HG02610 (cell line): ENCODE results near the gene NCOA7.
"Not testable (repeated sequence)": the region's sequence is repeated elsewhere in the genome, so short reads cannot be mapped to it uniquely, and the experiment has no call there.

Source experiments
- ATAC-seq: cut with Tn5 transposase; IDR thresholded peaks from one replicate; pipeline ENCODE4 v1.9.1; 2021; ENCODE audit warnings: mild to moderate bottlenecking, moderate library complexity; ENCODE audit not compliant: unreplicated experiment

The NCOA7 gene

DNA sequence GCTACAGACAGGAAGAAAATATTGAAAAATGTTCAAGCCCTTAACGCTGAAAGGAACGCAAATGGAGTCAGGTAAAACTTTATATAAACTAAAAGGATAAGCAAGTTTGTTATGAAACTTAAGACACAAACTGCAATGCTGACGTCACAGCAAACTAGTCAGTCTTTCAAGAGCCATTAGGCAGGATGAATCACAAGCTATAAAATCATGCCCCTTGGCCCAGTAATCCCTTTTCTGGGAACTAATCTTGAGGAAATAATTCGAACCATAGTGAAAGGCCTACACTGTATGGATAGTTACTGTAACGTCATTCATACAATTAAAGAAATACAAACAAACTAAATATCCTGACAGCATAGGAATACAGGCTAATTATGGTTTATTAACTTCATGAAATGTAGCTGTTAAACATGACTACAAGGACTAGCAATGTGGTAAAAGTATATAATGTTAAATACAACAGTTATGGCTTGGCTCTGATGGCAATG lies 123.1 kb downstream of the NCOA7 start:
- no peak for ATAC-seq

DNA sequence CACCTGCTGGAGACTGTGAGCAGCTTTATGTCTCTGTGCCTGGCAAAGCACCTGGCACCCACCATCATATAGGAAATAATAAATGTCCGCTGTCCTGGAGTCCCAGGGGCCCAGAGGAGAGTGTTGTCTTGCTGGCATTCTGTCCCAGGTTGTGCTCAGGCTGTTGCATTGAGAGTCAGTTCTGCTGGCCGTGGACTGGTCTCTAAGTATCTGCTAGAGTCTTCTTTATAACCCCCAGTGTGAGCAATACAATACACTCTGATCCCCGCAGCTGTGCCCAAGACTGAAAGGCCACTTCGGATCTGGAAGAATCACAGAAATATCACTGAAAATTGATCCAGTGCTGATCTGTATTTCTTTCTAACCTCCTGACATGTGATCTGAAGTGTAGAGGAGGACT lies 127.5 kb downstream of the NCOA7 start:
- ATAC-seq, result no peak

DNA sequence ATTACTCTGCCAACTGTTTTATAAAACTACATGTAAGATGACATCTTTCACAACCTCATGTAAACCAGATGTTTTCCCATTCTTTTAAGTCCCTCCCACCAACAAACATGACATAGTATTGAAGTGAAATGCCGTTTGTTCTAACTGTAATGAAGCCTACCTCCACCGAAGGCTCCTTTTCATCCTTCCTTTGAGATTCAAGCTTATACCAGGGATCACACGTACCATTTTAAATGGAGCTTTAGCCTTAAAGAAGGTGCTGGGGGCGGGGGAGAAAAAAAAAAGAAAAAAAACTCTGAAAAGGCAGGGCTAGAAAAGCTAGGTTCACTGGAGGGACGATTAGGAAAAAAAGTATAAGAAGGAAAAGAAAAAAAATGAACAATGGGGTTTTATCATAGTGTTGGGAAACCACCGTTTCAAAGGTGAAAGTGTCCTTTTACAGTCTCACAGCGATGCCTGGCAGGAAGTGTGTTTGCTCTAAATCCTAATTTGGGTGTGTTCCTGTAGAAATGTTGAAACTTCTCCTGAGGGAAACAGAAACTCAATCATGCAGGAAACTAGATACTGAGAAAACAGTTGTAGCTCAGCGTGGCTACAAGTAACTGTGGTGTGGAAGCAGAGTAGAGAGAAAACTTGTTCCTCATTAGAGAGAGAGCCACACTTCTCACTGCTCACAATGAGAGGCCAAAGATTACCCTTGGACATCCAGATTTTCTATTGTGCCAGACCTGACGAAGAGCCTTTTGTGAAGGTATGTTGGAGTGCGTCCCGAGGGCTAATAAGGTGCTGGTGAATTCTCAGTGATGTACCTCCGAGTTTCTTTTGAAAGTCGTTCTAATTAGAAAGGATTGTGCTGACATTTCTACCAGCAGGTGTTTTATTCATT lies 128.2 kb downstream of the NCOA7 start:
- ATAC-seq, result peak; percentile 98

DNA sequence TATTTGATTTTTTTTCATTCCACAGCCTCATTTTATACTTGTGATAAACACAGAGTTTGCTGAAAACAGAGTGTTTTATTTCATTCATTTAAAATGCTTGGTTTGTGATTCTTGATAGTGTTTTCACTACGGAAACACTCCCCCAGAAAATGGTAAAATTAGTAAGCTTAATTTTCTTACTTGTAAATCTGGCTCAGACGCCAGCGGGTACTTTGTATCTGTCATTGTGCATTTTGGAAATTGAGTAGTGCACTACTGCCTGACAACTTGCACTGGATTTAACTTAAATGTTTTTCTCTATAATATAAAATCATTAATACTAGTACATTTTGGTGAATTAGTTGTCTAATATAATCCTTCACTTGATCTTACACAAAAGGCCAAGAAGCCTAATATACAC lies 128.9 kb downstream of the NCOA7 start:
- no peak for ATAC-seq

DNA sequence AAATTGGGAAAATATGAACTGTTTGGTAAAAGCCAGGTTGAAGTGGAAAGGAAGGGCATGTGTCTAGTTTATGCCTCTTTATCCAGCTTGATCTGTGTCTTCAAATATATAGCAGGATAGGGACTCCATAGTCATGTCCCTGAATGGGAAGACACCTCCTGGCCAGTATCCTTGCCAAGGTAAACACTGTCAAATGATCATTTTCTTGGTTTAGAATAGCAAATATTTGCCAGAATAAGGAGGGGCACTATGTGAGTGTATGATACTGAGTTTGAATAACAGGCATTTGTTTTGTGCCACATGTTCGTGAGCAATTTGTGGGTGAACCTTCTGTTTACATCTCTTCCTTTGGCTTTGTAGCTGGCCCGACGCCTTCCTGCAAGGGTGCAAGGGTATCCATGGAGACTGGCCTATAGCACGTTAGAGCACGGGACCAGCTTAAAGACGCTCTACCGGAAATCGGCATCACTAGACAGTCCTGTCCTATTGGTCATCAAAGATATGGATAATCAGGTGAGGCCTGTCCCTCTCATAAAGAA lies 131.6 kb downstream of the NCOA7 start:
- ATAC-seq, result no peak

DNA sequence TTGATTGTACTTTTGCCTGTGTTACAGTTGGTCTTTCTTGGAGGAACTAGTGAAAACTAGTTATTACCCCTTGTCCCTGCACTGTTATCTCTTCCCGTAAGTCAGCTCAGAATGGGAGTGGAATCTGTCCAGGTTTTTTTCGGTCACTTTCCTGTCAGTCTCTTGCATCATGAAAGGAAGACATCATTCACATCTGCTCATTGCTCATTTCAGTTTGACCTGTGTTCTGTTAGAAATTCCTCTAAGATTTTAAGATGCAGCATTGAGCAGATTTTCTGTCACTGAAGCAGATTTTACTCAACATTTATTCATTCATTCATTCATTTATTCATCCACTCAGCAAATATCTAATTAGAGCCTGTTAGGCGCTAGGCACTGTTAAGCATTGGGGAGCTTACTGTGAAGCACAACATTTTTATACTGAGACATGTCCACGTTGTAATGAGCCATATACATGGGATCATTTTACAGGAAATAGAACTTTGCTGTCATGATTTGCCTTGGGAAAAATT lies 132.7 kb downstream of the NCOA7 start:
- no peak for ATAC-seq

DNA sequence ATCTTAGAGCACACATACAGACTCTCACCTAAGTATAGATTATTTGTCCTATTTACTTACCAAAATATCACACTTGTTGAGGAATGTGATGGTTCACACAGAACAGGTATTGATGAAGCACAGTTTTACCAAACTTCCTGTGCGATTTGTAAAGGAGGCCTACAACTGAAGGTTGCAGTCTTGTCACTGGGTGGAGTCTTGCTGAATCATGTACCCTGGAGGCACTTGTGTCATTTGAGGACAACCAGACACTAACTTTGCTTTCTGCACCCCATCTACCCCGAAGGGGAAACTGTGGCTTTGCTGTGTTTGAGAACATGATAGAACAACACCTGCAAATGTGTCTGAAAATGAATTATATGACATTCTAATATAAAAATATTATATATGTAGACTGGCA lies 133.4 kb downstream of the NCOA7 start:
- ATAC-seq, result no peak

DNA sequence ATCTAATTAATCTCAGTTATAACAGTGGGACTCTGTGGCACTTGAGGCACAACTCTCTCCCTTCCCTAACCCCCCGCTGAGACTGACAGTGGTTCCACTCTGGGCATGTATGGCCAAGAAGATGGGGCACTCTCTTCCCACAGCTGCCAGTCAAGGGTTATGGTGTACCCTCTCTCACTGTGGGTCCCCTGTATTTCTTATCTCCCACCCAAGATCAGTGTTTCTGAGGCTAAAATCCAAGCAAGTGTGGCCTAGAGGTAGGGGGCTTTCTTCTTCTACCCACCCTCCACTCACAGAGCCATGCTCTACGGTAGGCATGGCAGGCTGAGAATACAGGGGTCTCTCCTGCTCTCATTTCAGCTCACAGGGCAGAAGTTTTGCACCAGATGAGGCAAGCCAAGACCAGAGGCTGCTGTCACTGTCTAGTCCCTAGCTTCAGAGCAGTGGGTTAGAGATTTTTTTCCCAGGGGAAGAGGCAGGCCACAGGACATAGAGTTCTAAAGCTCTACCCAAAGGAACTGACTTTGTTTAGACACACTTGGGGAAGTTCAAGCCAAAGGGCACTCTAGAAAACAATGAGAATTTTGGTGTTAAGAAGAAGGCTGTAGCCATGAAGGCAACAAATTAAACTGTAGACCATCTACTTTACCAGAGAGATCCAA lies 134.1 kb downstream of the NCOA7 start:
- ATAC-seq, result no peak

DNA sequence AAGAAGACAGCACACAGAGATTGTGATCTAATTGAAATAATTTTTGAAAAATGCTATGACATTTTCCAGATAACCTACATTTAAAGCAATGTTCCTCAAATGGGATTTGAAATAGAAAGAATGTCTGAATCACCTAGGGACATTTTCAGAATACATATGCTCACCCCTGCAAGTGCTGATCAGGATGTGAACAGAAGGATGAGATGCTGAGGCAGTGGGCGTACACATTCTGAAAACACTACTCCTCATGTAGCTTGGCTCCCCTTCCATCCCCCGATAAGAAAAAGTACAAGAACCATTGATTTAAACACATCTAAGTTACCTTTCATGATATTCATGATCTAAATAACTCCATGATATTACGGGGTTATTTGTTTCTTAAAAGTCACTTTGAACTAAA lies 136.0 kb downstream of the NCOA7 start:
- ATAC-seq, result no peak

DNA sequence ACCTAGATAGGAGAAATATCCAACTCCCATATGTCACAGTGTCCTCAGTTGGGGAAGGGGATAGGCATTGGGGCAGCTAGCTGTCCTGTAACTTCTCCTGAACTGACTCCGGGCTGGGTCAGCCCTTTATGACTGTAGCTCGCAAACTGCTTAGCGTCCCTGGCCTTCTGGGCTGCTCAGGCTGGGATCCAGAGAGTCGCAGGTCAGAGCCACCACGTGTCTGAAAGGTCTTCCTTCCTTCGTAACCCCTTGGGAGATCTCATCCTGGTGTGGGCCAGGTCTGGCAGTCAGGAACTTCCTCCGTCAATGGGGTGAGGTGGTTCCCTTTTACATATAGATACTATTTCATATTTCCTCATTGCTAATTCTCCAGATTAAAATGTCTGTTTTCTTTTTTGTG lies 137.0 kb downstream of the NCOA7 start:
- ATAC-seq, result no peak

DNA sequence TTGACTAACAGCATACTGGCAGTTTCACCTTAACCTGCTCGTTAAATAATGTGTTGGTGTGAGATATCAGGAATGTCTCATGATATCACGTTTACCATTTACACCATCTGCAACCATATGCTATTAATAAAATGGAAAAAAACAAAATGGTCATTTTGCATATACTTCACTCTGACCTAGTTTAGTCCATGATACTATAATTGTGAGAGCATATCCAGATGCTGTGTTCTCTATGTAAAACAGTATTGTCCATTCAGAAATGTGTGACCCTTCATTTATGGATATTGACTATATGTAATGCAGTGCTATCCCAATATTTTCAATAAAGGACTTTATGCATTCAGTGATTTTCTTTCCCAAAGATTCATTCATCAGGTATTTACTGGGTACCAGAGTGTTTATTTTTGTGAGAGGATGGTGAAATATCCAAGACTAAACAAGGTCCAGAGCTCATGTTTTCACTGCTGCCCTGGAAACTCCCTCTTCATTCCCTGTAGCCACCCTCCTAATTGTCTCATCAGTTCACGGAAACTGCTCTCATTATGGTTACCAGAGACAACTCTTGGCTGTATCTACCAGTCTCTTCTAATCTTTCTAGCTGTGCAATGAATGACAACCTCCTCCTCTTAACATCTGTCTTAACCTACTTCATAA lies 140.1 kb downstream of the NCOA7 start:
- ATAC-seq, result no peak

DNA sequence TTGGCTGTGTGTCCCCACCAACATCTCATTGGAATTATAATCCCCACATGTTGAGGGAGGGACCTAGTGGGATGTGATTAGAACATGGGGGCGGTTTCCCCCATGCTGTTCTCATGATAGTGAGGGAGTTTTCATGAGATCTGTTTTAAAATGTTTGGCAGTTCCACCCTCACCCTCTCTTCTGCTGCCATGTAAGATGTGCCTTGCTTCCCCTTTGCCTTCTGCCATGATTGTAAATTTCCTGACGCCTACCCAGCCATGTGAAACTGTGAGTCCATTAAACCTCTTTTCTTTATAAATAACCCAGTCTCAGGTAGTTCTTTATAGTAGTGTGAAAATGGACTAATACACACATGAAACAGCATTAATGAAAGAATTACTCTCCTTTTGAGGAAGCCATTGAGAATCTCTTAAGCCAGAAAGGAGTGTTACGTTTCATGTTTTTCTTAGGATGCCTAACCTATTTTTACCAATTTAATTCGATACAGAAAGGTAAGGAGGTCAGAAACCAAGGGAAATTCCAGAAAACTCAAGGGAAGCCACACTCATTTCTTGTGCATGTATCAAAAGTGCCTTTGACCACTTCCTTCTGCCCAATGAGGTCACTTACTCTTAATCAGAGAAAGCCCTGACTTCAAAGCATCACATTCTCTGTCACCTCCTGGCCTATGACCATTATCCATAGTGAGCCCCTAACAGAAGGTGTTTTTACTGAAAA lies 141.1 kb downstream of the NCOA7 start:
- peak; percentile 95 for ATAC-seq

DNA sequence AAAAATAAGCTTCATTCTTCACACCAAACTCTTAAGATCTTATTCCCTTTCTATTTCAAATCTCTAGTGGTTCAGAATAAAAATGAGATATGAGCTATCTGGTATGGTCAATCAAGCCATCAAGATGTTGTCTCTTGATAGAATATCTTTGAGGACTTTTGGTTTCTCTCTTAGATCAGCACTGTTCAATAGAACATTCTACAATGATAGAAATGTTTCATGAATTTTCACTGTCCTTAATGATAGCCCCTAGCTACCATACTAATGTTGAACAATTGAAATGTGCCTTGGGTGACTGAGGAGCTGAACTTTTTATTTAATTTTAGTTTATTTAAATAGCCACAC lies 141.7 kb downstream of the NCOA7 start:
- ATAC-seq, result peak; percentile 26

DNA sequence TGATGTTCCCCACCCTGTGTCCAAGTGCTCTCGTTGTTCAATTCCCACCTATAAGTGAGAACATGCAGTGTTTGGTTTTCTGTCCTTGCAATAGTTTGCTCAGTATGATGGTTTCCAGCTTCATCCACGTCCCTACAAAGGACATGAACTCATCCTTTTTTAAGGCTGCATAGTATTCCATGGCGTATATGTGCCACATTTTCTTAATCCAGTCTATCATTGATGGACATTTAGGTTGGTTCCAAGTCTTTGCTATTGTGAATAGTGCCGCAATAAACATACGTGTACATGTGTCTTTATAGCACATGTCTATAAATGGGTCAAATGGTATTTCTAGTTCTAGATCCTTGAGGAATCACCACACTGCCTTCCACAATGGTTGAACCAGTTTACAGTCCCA lies 144.8 kb downstream of the NCOA7 start:
- not testable (repeated sequence) for ATAC-seq

DNA sequence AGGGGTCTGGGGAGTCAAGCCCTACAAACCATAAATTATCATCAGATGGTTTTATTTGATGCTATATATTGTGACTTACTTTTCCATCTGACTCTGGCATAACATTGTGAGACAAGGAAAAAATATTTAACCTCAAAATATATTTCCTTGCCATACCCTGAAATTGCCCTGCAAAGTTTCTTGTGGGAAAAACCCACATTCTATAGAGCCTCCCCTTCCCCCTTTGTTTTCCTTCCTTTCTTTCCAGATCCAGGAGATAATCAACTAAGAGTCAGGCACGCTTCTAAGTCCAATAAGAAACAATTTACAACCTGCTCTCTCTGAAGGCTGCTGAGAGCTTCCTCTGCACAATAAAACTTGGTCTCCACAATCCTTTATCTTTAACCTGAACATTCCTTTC lies 148.3 kb downstream of the NCOA7 start:
- no peak for ATAC-seq

DNA sequence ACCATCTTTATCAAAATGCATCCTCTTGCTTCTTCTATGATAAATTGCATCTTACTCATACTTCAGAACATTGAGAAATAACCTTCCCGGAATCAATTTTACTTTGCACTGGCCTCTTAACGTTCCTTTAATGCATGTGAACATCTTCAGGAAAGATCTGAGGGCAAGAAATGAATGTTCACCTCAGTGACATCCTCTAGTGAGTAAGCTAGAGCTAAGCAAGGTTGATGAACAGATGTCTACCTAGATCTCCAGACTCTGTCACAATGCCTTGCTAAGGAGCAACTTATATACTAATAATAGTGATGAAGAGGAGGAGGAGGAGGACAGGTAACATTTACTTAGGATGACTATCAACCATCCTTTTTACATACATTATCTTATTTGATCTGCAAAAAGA lies 149.0 kb downstream of the NCOA7 start:
- no peak for ATAC-seq

DNA sequence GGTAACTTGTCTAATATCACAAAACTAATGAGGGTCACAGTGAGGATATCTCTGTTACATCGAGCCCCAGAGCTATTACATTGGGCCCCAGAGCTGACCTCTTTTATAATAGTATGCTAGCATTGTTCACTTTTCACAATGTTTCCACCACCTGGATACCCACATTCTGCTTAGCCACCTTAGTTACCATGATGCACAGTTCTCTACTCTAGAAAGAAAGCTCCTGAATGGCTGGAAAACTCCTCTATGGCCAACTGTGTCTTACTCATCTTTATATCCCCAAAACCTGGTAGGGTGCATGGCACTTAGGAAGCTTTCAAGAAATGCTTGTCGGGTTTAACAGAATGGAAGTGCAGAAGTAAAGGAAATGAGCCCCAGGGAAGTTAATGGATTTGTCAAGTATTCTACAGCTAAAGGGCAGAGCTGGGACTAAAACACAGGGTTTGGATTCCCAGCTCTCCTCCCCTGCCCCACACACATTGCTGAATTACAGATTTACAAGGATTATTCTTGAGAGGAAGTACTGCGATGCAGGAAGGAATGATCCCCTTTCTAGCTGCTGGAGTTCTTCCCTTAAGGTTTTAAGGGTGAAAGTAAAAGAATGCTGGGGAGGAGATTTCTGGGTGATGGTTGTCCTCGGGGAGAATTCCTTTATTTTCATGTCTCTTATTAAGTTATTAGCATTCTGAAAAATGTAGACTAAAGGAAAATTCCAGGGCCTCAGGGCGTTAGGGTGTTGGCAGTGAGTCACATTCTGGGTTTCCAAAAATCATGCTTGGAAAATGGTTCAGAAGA lies 149.7 kb downstream of the NCOA7 start:
- no peak for ATAC-seq

DNA sequence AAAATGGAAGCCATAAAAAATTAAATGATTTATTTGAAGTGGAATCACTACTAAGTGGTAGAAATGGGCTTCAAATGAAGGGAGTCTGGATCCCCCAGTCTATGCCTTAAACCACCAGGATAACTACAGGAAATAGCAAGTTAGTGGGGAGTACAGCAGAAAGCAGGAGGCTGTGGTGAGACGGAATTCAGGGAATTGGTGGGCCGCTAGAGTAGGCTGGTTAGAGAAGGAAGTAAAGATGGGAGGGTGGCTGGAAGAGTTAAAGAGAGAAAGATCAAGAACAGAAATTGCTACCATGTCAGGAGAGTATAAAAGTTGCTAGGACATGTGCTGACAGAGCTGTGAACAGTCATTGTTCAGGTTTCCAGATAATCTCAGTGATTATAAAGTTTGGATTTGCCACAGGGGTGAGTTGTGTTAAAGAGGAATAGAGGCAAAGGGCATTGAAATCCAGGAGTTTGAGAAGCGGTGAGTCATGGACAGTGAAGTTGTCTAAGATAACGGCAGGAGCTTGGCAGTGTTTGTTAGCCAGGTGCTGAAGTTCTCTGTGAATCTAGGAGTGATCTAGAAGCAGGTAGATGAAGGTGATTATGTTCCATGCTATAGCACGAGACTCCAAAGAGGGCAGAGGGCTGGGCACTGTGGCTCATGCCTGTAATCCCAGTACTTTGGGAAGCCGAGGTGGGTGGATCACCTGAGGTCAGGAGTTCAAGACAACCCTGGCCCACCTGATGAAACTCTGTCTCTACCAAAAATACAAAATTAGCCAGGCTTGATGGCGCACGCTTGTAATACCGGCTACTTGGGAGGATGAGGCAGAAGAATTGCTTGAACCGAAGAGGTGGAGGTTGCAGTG lies 152.1 kb downstream of the NCOA7 start:
- ATAC-seq, result no peak
